Effector CD4-positive, alpha-beta T cell (primary cell): Measurements from ENCODE around the gene ASTN1.

Experiments used
- DNase-seq: peaks from one replicate; pipeline ENCODE4 v3.0.0-alpha.2; 2020

The ASTN1 gene

DNA sequence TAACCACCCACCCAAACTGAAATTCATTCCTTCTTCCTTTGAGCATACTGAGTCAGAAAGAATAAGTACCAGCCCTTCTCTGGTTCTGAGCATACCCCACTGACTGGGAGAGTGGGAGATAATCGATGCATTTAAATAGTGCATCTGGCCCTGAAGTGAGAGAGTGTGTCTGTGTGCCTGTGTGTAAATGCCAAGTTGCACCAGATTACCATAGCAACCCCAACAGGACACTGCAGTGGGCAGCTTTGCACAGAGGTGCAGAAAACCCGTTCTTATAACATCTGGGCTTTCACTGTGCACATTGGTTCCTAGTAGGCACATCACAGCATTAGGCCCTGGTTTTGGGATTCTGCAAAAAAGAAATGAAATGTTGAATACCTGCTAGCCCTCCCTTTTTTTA, 2.3 kb downstream of the ASTN1 start:
- DNase-seq: no peak

DNA sequence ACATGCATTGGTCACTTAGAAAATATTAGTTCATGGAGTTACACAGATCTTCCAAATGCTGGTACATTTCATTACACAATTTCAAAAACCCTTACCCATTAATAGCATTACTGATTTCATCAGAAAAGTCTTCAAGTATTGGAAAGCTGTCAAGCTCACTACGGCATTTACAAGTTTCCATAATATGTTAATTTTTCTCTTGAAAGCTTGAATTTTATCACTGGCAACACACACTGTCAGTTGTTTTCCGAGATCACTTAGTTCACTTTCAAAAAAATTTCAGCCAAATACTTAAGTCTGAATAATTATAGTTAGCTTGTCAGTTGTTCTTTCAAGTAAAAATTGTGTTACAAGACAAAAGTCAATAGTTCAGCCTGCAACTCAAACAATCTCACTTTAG, 18.0 kb downstream of the ASTN1 start:
- DNase-seq: no peak

DNA sequence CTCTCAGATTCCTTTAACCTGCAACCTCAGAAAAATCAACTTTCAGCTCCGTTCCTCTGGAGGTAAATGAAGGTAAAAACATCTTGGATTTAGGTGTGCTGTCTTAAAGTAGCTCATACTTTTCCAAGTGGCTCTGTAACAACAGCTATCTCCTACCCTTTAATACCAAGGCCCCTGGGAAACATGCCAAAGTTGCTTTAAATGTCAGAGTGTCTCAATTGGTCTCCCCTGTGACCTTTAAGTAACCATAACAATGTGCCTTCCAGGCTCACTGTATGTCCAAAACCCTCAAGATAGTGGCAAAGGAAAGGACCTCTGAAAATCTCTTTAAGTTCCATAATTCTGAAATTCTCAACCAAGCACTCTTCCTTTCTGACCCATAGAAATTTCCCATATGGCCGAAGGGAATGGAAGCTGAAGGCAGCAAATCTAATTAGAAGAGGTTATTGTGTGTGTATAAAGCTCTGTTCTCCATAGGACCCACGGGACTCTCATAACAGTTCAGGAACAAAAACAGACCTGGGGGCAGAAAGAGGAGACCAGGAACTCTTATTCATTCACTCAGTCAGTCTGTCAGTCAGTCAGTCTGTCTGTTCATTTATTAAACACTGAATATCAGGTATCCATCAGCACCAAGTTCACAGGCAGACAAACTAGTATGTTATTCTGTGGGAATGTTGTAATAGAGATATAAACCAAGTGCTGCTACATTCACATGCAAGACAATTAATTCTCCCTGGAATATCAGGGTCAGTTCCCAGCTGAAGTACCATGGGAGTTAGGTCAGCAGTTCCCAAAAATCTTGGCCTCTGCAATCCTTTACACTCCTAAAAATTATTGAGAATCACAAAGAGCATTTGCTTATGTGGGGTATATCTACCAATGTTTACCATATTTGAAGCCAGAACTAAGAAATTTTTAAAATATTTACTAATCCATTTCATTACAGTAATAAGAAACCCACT, 19.1 kb downstream of the ASTN1 start:
- no peak for DNase-seq

DNA sequence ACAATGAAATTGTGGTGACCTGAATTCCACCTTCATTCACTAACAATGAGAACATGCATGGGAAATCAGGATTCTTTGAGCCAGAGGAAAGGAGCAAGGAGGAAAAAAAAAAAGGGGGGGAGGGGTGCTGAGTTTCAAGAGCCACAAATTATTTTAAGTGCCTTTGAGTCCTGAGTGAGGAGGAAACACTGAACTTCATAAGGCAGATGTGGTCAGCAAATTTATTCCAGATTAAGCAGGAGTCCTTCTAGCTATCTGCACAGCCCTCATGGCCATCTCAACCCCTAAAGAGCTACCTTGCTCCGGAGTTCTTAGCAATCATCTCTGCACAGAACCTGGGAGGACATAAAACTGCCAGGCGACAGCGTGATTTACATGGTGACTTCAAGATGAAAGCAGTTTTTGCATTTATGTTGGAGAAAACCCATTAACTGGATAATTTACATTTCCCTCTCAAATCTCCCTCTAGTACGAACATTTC, 21.7 kb downstream of the ASTN1 start:
- no peak for DNase-seq

DNA sequence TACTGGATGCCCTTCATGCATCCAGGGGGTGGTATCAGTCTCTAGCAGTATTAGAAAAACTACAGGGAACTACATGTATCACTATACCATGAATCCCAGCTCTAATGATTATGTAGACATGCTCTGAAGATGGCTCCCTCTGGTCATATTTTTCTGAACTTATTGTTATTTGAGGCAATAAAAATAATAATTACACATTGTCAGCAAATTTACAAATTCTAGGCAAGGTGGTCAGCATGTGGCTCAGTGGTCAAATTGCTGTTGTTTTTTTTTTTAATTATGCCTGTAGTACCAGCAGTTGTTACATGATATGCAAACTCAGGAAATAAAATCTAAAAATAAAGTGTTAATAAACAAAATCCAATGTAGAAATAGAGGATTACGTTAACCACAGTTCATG, 22.5 kb downstream of the ASTN1 start:
- DNase-seq: no peak

DNA sequence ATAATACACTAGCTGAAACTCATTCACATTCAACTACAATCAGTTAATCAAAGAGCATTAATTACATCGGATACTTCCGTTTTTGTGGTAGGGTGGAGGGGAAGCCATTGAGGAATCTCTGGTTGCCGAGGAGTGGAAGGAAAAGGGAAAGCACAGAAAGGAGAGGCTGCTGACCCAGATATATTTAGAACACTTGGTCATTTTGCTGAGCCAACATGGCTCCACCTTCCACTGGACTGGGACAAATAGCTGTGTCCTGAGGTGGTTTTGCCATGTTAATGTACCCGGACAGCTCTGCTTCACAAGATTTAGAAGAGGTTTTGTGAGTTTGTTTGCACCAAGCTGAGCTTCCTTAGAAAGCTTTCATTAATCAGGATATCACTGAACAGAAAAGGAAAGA, 26.2 kb downstream of the ASTN1 start:
- no peak for DNase-seq

DNA sequence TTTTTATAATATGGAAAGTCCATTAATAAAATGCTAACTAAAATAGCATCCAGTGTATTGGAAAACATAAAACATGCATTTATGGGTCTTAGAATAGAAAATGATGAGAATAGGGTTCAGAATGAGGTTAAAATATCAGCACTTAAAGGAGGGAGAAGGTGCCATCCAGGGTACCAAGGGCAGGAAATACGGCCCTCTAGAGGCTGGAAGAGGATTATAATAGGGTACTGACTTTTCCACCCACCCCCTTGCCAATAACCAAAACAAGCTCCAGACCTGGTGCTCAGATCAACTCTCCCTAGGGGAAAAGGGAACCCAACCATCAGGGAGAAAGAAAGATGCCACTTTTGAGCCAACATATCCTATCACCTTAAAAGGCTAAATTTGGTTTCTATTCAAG, 26.7 kb downstream of the ASTN1 start:
- DNase-seq: no peak

DNA sequence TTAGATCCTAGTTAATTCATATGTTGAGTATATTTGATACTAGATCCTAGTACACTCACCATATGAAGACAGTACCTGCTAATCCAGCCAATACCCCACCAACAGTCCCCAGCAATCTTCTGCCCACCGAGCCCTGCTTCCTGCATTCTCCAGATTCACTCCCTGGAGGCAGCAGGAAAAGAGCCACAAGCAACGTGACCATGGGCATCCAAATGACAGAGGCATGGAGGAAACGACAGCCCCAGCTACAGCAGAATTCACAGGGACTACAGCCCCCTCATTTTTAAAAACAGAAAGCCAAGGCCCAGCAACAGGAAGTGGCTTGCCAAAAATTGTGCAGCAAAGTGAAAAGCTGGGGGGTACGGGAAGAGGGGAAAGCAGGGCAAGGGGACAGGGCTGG, 29.3 kb downstream of the ASTN1 start:
- DNase-seq: no peak

DNA sequence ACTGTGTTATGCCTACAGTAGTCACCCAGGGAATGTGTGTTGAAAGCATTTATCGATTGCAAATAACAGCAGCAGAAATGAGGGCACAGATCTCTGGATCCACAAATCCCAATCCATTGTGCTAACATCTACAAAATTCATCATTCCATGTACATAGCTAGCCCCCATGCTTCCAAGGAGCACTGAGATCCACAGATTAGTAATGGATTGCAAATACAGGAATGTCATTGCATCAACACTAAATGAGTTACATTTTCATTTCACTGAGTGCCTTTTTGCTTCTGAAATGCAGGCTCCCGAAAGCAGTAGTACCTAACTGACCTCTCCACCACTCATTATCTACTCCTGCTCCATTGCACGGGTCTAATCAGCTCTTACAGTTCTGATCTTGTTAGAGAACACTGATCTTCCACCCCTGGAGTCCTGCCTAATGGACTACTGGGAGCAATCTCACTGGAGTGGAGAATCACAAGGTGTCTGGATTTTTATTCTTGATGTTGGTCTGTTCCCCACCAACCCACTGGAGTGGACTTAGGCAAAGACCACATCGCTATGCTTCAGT, 30.5 kb downstream of the ASTN1 start:
- no peak for DNase-seq

DNA sequence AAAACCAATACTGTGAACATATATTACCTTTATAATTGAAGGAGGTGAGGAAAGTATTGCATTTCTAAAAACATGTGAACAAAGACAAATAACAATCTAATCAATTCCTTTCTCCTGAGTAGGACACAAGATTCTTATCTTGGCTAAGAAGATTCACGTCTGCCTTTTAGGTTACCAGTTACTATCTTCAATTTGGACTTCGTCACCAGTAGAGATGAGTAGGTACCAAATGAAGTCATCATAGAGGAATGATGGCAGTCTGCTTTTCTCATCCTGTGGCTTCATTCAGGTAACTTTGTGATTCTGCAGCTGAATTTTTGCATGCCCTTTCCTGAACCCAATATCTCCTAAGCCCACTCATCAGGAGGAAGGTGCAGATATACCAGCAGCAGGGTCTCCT, 32.4 kb downstream of the ASTN1 start:
- DNase-seq: no peak

DNA sequence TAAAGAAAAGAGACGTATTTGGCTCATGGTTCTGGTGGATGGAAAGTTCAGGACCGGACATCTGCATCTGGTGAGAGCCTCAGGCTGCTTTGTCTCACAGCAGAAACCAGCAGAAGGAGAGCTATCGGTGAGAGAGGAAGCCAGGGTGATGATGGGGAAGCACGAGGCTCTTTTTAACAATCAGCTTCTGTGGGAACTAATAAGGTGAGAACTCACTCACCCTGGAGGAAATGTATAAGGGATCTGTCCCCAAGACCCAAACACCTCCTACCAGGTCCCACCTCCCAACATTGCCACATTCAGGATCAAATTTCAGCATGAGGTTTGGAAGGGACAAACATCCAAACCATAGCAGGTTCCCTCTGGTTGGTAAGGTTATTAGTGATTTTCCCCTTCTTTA, 32.8 kb downstream of the ASTN1 start:
- no peak for DNase-seq

DNA sequence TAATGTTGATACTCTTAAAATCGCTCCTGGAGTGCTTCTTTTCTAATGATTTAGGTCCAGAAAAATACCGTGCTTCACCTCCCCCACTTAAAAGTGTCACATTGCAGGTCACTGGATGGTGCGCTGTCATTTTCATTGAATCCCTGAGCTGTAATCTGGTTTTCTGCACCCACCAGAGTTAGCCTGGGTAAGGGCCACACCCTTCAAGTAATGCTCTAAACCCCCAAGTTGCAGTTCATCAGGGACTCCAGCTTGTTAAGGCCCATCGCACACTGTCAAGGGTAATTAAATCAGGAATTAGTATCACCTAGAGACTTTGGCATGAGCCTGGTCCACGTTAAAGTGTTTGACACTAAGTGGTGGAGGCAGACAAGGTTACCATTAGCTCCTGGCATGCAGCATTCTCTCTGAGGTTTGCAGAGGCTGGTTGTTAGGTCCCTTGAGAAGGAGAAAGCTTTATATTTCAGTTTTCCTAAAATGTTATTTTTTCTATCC, 34.0 kb downstream of the ASTN1 start:
- DNase-seq: no peak

DNA sequence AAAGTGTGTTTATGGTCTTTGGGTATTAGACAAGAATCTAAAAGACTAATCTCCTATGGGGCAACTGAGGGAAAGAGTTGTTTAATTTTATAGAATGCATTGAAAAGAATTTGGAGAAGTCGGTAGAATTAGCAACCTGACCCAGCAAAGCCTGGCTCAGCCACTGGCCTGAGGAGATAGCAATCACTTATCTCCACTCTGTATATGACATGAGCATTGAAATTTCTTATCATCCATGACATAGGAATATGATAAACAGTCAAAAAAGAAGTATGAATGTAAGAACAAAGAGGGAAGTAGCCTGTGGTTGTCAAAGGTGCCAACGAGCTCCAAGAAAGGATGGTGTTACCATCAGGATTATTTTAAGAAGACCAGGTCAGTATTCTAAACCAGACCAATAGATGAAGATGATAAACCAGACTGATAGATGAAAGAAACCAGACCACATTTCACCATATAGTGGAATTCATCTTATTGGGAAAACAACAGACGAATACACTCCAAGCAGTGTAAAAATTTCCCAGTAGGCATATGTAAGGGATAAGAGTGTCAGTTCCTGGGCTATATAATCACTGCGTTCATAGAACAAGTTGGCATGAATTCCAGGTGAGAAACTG, 35.7 kb downstream of the ASTN1 start:
- DNase-seq: no peak

DNA sequence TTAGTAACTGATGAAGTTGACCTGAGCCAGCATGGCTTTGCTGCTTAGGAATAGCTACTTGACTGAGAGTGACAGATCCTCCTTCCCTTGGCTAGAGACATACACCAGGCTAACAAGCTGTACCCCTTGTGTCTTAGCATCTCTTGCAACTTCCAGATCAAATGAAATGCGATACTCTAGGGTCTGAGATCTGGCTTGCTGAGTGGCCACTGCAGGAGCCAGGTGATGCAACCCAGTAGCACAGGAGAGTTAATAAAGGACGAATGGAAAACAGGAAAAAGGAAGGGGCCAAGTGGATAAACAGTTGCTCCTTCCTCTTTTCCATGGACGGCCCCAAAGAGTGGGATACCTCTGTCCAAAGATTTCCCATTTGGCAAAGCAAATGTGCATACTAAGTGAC, 38.2 kb downstream of the ASTN1 start:
- no peak for DNase-seq

DNA sequence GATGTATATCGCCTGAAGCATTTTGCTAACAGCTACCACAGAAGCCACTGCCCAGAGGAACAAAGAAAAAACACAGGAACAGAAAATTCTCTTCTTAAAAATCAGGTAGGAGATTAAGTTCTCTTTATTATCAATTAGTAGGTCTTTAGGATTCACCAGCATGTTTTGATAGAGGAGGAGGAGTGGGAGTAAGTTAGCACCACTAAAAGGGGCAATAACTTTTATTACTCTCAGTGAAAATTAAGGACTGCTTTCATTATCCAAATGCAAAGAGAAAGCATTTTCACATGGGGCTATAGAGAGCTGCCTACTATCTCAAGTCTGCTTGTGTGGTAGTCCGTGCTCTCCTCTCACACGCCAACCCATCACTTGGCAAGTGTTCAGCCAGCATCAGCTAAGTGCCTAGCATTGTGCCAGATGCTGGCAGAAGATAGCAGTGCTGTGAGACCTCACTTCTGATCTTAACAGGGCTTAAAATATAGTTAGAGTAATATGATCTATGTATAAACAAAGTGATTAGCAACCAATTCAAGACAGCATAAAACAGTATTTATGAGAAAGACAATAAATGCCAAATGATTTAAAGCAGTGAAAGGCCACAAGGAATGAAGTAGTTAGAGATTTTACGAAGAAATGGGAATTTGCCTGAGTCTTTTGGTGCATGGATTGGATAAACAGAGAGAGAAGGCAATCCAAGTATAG, 39.8 kb downstream of the ASTN1 start:
- no peak for DNase-seq

DNA sequence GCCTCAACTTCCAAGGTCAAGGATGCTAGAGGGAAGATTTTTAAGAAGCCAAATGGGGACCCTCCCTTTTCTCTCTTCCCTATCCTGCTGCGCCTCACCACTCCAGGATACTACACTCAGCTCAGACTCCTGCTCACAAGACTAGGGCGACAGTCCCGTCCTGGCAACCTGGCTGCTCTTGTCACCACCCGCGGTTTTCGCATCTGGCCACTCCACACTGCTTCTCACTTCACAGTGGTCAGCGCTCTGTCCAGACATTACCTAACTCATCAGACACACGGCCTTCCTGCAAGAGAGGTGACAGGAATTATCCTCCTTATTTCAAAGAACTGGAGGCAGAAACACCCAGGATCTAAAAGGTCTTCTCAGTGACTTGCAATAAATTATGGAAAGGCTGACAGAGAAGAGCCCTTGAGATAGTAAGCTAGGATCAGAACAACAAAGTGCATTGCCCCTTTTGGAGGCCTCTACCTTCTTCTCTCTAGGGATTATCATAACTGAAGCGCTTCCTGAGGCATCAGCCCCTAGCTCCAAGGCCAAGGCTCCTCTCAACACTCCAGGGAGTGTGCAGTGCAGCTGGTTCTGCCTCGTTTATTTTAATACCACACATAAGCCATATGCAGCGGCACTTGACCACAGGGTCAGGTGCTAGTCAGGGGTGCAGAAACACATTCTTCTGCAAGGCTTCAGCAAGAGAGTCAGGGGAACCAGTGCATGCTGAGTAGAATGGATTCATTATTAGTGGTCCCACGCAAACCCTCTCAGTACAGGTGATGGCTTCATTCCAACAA, 41.9 kb downstream of the ASTN1 start:
- DNase-seq: no peak

DNA sequence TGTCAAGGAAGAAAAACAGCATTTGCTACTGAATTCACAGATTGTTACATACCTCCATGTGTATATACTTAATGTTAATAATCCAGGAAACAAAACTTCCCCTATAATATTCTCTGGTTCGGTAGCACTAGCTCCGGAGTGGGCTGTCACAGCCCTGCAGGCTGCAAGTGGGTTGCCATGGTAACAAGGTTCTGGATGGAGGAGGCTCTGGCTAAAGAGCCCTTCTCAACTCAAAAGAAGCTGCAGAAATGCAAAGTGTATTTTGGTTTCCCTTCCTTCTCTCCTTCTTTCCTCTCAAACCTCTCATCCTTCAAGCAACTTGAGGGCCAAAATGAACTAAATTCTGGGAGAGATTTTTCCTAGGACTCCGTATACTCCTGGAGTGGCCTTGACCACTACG, 45.2 kb downstream of the ASTN1 start:
- no peak for DNase-seq

DNA sequence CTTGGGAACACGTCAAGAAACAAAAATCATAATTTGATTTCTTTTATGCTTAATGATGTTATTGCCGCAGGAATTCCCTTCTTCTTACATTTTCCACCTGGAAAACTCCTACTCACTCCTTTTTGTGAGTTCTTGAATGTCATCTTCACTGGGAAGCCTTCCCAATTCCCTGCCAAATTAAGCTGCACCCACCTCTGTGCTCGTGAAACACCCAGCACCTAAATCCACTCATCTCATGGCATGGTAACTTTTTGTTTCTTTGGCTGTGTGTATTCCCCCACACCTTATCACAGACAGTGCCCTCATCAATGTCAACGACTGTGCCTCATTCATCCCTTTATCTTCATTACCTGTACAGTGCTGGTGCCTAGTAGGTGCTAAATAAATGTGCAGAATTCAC, 45.6 kb downstream of the ASTN1 start:
- DNase-seq: no peak

DNA sequence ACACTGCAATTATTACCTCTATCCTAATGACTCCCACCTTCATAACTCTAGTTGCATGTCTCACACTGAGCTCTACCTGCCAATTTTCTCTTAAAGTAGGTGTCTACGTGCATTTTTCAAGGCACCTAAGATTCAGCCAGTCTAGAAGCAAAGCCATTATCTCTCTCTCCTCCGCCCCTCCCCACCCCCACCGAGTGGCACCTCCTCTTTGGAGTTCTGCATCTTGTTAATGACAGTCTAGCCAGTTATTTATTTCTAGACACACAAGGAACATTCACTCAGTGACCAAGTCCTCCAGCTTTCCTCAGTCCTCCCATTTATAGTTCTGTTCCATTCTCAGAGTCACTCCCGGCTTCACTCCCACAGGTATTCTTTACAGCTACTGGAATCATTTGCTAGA, 47.6 kb downstream of the ASTN1 start:
- DNase-seq: no peak

DNA sequence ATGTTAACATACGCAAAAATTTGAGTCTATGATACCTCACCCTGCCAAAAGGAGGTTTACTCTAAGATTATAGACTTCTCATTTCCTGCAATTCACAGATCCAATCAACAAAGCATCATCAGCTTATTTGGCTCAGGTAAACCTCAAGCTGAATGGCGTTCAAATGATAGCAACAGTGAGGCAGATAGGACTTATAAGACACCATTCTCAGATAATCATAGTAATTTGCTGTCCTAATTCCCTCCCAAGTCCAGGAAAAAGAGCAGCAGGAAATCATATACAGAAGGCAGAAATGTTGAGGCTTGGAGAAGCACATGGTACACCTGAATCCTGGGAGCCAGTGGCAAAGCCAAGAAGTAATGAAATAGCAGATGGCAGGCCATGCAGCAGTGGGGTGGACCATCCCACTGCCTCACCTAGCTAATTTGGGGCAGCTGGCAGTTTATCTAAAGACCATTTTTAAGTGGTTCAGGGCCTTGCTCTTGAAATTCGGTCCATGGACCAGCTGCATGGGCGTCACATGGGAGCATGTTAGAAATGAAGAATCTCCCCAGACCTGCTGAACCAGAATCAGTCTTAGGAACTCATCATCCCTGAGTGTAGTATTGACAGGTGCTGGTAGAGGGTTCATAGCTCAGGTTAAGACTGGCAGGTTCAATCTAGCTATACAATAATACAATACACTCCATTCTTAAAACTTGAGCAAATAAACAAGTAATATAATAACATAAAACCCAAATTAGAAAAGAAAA, 57.7 kb downstream of the ASTN1 start:
- DNase-seq: no peak

DNA sequence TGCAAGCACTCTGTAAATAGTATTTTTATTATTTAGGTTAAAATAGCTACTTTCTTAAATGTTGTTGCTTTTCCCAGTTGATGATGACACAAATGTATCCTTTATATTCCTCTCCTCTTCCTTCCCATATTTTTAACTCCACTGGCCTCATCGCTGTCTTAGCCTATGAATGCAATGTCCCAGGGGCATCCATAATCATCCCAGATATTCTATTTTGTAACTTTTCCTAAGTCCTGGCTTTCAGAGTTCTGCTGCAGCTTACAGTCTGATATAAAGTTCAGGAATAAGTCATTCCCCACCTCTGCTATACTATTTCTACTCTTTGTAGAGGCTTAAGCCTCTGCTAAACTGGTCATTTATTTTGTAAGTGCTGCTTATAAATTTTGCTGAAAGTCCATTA, 58.3 kb downstream of the ASTN1 start:
- DNase-seq: no peak
